ENCODE results near the gene CMTM3. TPM values are rescaled to one million over a fixed set of nuclear protein-coding genes. Genes with fewer than 3 reads are reported as not detected.

Gene CMTM3
- polyA plus RNA-seq, 1 donor (not counting 4 experiments of a cell fraction or from before 2014, with no cell fraction given): 15.7 TPM

DNA sequence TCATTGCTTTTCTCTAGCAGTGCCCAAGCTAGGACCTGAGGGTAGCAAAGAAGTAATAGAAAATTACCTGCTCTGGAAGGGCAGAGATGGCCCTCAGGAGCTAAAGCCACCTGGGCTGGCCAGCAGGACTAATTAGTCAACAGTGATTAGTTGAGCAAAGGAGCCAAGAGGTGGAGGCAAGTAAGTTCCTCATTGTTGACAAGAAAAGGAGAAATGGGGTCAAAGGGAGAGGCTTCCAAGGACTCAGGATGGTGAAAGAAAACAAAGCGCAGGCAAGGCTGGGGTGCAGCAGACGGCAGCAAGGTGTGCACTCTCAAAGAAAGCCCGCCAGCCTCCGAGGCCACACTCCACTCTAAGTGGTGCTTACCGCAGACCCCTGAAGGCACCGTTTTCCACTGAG lies 47.5 kb downstream of the CMTM3 start:
- TF ChIP-seq, protein P1, sequence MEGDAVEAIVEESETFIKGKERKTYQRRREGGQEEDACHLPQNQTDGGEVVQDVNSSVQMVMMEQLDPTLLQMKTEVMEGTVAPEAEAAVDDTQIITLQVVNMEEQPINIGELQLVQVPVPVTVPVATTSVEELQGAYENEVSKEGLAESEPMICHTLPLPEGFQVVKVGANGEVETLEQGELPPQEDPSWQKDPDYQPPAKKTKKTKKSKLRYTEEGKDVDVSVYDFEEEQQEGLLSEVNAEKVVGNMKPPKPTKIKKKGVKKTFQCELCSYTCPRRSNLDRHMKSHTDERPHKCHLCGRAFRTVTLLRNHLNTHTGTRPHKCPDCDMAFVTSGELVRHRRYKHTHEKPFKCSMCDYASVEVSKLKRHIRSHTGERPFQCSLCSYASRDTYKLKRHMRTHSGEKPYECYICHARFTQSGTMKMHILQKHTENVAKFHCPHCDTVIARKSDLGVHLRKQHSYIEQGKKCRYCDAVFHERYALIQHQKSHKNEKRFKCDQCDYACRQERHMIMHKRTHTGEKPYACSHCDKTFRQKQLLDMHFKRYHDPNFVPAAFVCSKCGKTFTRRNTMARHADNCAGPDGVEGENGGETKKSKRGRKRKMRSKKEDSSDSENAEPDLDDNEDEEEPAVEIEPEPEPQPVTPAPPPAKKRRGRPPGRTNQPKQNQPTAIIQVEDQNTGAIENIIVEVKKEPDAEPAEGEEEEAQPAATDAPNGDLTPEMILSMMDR (optimal IDR thresholded peaks at IDR 0.05 in 1 of 3, IDR thresholded peaks at IDR 0.05 in 1 of 3, conservative IDR thresholded peaks at IDR 0.05 in 1 of 3; ENCODE audit: extremely low read depth in 1 of 3, insufficient read depth in 2 of 3, low read length in 3 of 3): no peak
- no peak for TF ChIP-seq EZH2 (IDR thresholded peaks at IDR 0.05; ENCODE audit: low read length)
- Histone ChIP-seq H3K4me3 (ENCODE audit: control insufficient read depth in 2 of 3, extremely low read depth in 1 of 3, insufficient read depth in 2 of 3, low read depth in 1 of 3, low read length in 3 of 3) (no peak overlapping the region), H2AFZ (ENCODE audit: control insufficient read depth, low read length) (no peak overlapping the region), H3K9me1 (ENCODE audit: control insufficient read depth, extremely low read depth, insufficient read depth, low read length) (peaks cover 2% of the 10 kb centered on the region), H3K36me3 (ENCODE audit: control insufficient read depth in 2 of 2, extremely low read depth in 1 of 2, insufficient read depth in 2 of 2, low read length in 2 of 2) (peaks cover 0 to 3% of the 10 kb centered on the region in 2 experiments), H3K27me3 (ENCODE audit: control insufficient read depth, extremely low read depth, insufficient read depth, low read length) (no peaks in the 10 kb centered on the region), H3K4me1 (ENCODE audit: control insufficient read depth, extremely low read depth, insufficient read depth, low read length) (peaks cover 39% of the 10 kb centered on the region), H3K27ac (ENCODE audit: control insufficient read depth, insufficient read depth, low read length) (no peak overlapping the region), H4K20me1 (ENCODE audit: control insufficient read depth, extremely low read depth, insufficient read depth, low read length) (peaks cover 3% of the 10 kb centered on the region), H3K9ac (ENCODE audit: control insufficient read depth, extremely low read depth, insufficient read depth, low read length) (no peak overlapping the region), H3K9me3 (ENCODE audit: control insufficient read depth, low read depth, low read length) (no peaks in the 10 kb centered on the region), H3K4me2 (ENCODE audit: control insufficient read depth, extremely low read depth, insufficient read depth, low read depth, low read length) (no peak overlapping the region), H3K79me2 (ENCODE audit: control insufficient read depth, insufficient read depth, low read length) (peaks cover 37% of the 10 kb centered on the region)
- dilution Hi-C loops (cut with MboI; ENCODE audit: extremely low pct_ligation_motif_present, low sequenced_read_pairs): no loop called here
- DNase-seq (ENCODE audit: low read depth, low spot score): no peak
- FAIRE-seq: no peak

DNA sequence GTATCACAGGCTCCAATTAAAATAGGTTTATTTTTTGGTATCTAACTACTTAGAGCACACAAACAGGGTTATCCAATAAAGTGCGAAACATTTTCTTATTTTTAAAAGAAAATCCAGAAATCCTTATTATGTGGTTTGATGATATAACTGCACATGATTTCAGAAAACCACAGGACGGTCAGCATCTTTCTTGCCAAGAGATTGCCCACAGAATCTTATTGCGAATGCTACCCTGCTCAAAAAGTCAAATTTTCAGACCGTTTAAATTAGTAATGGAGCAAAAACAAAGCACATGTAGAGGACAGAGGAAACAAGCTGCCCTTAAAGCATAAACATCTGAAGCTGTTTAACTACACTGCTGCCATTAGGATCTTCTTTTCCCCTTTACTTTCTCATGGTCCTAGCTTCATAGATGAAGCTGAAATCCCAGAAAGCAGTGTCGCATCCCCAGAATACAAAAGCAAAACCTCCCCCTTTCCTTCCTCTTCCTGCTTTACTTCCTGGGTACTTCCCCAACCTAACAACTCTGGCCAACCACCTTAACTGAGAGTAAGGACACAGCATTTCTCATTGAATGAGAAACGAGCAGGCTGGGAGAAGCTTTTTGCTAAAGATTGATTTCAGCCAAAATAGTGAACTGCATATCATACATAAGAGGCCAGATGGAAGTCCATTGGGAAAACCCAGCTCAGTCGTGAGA lies 48.3 kb downstream of the CMTM3 start:
- H3K36me3 ChIP-seq (ENCODE audit: control insufficient read depth in 2 of 2, extremely low read depth in 1 of 2, insufficient read depth in 2 of 2, low read length in 2 of 2): no peaks in the 10 kb centered on the region
- no peak overlapping the region for H3K4me2 ChIP-seq (ENCODE audit: control insufficient read depth, extremely low read depth, insufficient read depth, low read depth, low read length)
- H3K79me2 ChIP-seq (ENCODE audit: control insufficient read depth, insufficient read depth, low read length): peaks cover 34% of the 10 kb centered on the region
- no peak for DNase-seq (ENCODE audit: low read depth, low spot score)
- H4K20me1 ChIP-seq (ENCODE audit: control insufficient read depth, extremely low read depth, insufficient read depth, low read length): peaks cover 3% of the 10 kb centered on the region
- no peak overlapping the region for H3K27ac ChIP-seq (ENCODE audit: control insufficient read depth, insufficient read depth, low read length)
- dilution Hi-C loops (cut with MboI; ENCODE audit: extremely low pct_ligation_motif_present, low sequenced_read_pairs): no loop called here
- H3K4me3 ChIP-seq (ENCODE audit: control insufficient read depth in 2 of 3, extremely low read depth in 1 of 3, insufficient read depth in 2 of 3, low read depth in 1 of 3, low read length in 3 of 3): no peak overlapping the region
- peaks cover 39% of the 10 kb centered on the region for H3K4me1 ChIP-seq (ENCODE audit: control insufficient read depth, extremely low read depth, insufficient read depth, low read length)
- no peak for TF ChIP-seq EZH2 (IDR thresholded peaks at IDR 0.05; ENCODE audit: low read length)
- TF ChIP-seq, protein P1 (optimal IDR thresholded peaks at IDR 0.05 in 1 of 3, IDR thresholded peaks at IDR 0.05 in 1 of 3, conservative IDR thresholded peaks at IDR 0.05 in 1 of 3; ENCODE audit: extremely low read depth in 1 of 3, insufficient read depth in 2 of 3, low read length in 3 of 3): no peak
- no peak overlapping the region for H2AFZ ChIP-seq (ENCODE audit: control insufficient read depth, low read length)
- H3K9me3 ChIP-seq (ENCODE audit: control insufficient read depth, low read depth, low read length): no peaks in the 10 kb centered on the region
- no peak overlapping the region for H3K9ac ChIP-seq (ENCODE audit: control insufficient read depth, extremely low read depth, insufficient read depth, low read length)
- H3K27me3 ChIP-seq (ENCODE audit: control insufficient read depth, extremely low read depth, insufficient read depth, low read length): no peaks in the 10 kb centered on the region
- no peak for FAIRE-seq
- peaks cover 2% of the 10 kb centered on the region for H3K9me1 ChIP-seq (ENCODE audit: control insufficient read depth, extremely low read depth, insufficient read depth, low read length)
